ENCODE results near the gene ANKS6.

Gene ANKS6

GRCh38 chr9:98790842-98791607 lies 5.3 kb downstream of the ANKS6 start:
- peak; percentile 57 for DNase-seq

GRCh38 chr9:98790134-98790841 lies 6.1 kb downstream of the ANKS6 start:
- DNase-seq: no peak

- no peak for DNase-seq
Observed at GRCh38 chr9:98789483-98790133, 6.7 kb downstream of the ANKS6 start.

GRCh38 chr9:98787766-98788335 lies 8.5 kb downstream of the ANKS6 start:
- no peak for DNase-seq

- no peak for DNase-seq
Observed at GRCh38 chr9:98786750-98787510, 9.4 kb downstream of the ANKS6 start.

GRCh38 chr9:98784831-98785806 lies 11.2 kb downstream of the ANKS6 start:
- DNase-seq: no peak

- DNase-seq: no peak
Observed at GRCh38 chr9:98783518-98784226, 12.7 kb downstream of the ANKS6 start.

GRCh38 chr9:98781588-98782383 lies 14.6 kb downstream of the ANKS6 start:
- no peak for DNase-seq

GRCh38 chr9:98780059-98780749 lies 16.2 kb downstream of the ANKS6 start:
- DNase-seq: peak; percentile 55

GRCh38 chr9:98778711-98779530 lies 17.4 kb downstream of the ANKS6 start:
- peak; percentile 90 for DNase-seq

- DNase-seq: no peak
Observed at GRCh38 chr9:98778251-98778650, 18.1 kb downstream of the ANKS6 start.

- DNase-seq: no peak
Observed at GRCh38 chr9:98777618-98778017, 18.7 kb downstream of the ANKS6 start.

GRCh38 chr9:98775831-98776441 lies 20.4 kb downstream of the ANKS6 start:
- DNase-seq: peak; percentile 65

- DNase-seq: peak; percentile 24
Observed at GRCh38 chr9:98774746-98775145, 21.6 kb downstream of the ANKS6 start.

- no peak for DNase-seq
Observed at GRCh38 chr9:98773721-98774120, 22.6 kb downstream of the ANKS6 start.

GRCh38 chr9:98772364-98773155 lies 23.8 kb downstream of the ANKS6 start:
- DNase-seq: no peak

Measured in DMS53 (cell line).